Measurements from ENCODE around the gene KCNAB1.

KCNAB1 gene

DNA sequence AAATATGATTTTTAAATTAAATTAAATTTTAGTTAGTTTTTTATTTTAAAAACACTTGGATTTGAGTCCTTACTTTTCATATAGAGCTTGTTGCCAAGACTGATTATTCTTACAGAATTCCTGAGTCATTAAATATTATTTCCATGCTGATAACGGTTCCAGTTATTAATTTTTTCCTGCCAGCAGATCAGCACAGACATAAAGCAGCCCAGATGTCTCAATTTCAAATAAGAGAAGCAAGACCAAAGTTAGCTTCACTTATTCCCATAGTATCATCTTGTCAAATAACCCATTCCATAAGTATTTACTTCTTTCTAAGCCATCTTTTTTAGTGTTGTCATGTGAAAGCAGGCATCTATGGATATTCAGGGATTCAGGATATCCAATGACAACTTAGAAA lies 359.2 kb downstream of the KCNAB1 start:
- ATAC-seq: no peak
- TF ChIP-seq, protein P1, sequence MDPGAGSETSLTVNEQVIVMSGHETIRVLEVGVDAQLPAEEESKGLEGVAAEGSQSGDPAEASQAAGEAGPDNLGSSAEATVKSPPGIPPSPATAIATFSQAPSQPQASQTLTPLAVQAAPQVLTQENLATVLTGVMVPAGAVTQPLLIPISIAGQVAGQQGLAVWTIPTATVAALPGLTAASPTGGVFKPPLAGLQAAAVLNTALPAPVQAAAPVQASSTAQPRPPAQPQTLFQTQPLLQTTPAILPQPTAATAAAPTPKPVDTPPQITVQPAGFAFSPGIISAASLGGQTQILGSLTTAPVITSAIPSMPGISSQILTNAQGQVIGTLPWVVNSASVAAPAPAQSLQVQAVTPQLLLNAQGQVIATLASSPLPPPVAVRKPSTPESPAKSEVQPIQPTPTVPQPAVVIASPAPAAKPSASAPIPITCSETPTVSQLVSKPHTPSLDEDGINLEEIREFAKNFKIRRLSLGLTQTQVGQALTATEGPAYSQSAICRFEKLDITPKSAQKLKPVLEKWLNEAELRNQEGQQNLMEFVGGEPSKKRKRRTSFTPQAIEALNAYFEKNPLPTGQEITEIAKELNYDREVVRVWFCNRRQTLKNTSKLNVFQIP (CRISPR knock-in tag; IDR thresholded peaks at IDR 0.05; ENCODE audit: borderline replicate concordance, low read depth): no peak
- TF ChIP-seq ISL1 (CRISPR knock-in tag; IDR thresholded peaks at IDR 0.05): peak; percentile 35; the same call in 1 of the 2 replicates

DNA sequence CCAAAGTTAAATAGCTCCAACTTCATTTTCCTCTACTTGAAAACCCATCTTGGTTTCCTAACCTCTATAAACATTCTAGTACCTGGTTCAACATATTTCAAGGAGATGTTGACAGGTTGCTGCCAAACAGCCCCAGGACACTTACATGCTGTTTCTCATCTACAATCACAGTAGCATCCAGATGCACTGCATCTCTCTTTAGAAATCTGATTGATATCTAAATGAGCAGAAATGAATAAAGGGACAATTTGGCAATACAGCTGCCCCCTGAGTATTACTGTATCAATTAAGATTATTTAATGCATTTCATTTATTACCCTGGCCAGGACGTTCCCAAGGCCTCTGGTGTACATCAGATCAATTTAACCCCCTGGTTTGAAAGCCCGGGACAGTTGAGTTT lies 360.6 kb downstream of the KCNAB1 start:
- no peak for ATAC-seq
- TF ChIP-seq TOX (CRISPR knock-in tag; IDR thresholded peaks at IDR 0.05; ENCODE audit: borderline replicate concordance) (peak; percentile 36; the same call in 1 of the 2 replicates), TCF4 (CRISPR knock-in tag; IDR thresholded peaks at IDR 0.05; ENCODE audit: borderline replicate concordance) (peak; percentile 66; the same call in 1 of the 2 replicates), ESRRG (CRISPR knock-in tag; IDR thresholded peaks at IDR 0.05) (no peak), ZFP30 (CRISPR knock-in tag; IDR thresholded peaks at IDR 0.05) (no peak), ISL1 (CRISPR knock-in tag; IDR thresholded peaks at IDR 0.05) (peak; percentile 56), ZNF565 (CRISPR knock-in tag; conservative IDR thresholded peaks at IDR 0.05; ENCODE audit: low read depth) (no peak), OSR1 (CRISPR knock-in tag; IDR thresholded peaks at IDR 0.05) (no peak)
- TF ChIP-seq, protein P2, sequence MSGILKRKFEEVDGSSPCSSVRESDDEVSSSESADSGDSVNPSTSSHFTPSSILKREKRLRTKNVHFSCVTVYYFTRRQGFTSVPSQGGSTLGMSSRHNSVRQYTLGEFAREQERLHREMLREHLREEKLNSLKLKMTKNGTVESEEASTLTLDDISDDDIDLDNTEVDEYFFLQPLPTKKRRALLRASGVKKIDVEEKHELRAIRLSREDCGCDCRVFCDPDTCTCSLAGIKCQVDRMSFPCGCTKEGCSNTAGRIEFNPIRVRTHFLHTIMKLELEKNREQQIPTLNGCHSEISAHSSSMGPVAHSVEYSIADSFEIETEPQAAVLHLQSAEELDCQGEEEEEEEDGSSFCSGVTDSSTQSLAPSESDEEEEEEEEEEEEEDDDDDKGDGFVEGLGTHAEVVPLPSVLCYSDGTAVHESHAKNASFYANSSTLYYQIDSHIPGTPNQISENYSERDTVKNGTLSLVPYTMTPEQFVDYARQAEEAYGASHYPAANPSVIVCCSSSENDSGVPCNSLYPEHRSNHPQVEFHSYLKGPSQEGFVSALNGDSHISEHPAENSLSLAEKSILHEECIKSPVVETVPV (CRISPR knock-in tag; IDR thresholded peaks at IDR 0.05): 0 out of 2 replicates have a peak, but pooled peaks have one; percentile 43
- TF ChIP-seq, protein P3, sequence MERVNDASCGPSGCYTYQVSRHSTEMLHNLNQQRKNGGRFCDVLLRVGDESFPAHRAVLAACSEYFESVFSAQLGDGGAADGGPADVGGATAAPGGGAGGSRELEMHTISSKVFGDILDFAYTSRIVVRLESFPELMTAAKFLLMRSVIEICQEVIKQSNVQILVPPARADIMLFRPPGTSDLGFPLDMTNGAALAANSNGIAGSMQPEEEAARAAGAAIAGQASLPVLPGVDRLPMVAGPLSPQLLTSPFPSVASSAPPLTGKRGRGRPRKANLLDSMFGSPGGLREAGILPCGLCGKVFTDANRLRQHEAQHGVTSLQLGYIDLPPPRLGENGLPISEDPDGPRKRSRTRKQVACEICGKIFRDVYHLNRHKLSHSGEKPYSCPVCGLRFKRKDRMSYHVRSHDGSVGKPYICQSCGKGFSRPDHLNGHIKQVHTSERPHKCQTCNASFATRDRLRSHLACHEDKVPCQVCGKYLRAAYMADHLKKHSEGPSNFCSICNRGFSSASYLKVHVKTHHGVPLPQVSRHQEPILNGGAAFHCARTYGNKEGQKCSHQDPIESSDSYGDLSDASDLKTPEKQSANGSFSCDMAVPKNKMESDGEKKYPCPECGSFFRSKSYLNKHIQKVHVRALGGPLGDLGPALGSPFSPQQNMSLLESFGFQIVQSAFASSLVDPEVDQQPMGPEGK (CRISPR knock-in tag; IDR thresholded peaks at IDR 0.05; ENCODE audit: borderline replicate concordance): no peak
- TF ChIP-seq, protein P4, sequence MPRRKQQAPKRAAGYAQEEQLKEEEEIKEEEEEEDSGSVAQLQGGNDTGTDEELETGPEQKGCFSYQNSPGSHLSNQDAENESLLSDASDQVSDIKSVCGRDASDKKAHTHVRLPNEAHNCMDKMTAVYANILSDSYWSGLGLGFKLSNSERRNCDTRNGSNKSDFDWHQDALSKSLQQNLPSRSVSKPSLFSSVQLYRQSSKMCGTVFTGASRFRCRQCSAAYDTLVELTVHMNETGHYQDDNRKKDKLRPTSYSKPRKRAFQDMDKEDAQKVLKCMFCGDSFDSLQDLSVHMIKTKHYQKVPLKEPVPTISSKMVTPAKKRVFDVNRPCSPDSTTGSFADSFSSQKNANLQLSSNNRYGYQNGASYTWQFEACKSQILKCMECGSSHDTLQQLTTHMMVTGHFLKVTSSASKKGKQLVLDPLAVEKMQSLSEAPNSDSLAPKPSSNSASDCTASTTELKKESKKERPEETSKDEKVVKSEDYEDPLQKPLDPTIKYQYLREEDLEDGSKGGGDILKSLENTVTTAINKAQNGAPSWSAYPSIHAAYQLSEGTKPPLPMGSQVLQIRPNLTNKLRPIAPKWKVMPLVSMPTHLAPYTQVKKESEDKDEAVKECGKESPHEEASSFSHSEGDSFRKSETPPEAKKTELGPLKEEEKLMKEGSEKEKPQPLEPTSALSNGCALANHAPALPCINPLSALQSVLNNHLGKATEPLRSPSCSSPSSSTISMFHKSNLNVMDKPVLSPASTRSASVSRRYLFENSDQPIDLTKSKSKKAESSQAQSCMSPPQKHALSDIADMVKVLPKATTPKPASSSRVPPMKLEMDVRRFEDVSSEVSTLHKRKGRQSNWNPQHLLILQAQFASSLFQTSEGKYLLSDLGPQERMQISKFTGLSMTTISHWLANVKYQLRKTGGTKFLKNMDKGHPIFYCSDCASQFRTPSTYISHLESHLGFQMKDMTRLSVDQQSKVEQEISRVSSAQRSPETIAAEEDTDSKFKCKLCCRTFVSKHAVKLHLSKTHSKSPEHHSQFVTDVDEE (CRISPR knock-in tag; IDR thresholded peaks at IDR 0.05): no peak

DNA sequence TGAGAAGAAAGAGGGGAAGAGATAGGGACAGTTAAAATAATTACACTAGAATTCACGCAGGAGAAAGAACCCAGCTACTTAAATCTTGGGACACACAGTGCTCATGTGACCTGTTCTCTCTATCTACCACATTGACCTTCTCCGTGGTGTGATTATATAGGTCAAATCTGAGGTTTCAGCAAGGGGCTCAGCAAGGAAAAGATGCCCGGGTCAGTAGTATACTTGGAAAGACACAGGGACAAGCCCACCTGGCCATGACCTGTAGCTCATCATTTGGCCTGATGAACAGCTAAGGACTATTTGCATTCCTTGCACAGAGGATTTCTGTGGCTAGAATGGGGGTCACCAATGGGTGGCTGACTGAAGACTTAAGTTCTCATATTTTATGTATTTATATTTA lies 362.6 kb downstream of the KCNAB1 start:
- peak; percentile 9 for ATAC-seq
- TF ChIP-seq ZFP30 (CRISPR knock-in tag; IDR thresholded peaks at IDR 0.05) (no peak), BACH2 (CRISPR knock-in tag; IDR thresholded peaks at IDR 0.05; ENCODE audit: borderline replicate concordance) (no peak), SNAI2 (CRISPR knock-in tag; IDR thresholded peaks at IDR 0.05) (no peak), ZC3H10 (CRISPR knock-in tag; IDR thresholded peaks at IDR 0.05) (no peak), GLIS3 (CRISPR knock-in tag; IDR thresholded peaks at IDR 0.05) (no peak), ZNF70 (CRISPR knock-in tag; IDR thresholded peaks at IDR 0.05) (no peak)
- TF ChIP-seq, protein P5, sequence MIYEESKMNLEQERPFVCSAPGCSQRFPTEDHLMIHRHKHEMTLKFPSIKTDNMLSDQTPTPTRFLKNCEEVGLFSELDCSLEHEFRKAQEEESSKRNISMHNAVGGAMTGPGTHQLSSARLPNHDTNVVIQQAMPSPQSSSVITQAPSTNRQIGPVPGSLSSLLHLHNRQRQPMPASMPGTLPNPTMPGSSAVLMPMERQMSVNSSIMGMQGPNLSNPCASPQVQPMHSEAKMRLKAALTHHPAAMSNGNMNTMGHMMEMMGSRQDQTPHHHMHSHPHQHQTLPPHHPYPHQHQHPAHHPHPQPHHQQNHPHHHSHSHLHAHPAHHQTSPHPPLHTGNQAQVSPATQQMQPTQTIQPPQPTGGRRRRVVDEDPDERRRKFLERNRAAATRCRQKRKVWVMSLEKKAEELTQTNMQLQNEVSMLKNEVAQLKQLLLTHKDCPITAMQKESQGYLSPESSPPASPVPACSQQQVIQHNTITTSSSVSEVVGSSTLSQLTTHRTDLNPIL (CRISPR knock-in tag; IDR thresholded peaks at IDR 0.05; ENCODE audit: low read depth): no peak

DNA sequence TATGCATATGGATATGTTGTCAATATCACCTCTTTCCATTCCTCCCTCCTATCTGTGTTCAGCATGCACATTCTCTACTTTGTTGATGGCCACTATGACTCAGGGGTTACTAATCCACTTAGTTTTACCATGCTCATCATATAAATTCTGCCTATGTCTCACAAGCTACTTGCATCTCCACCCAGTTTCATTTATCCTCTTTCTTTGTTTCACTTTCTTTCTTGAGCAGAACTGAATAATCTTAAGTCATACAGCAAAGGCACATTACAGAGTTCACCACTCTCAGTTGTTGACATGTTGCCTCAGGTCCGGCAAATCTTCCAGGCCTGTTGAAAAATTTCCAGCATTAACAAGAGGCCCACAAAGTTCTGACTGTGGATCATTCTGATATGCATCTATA lies 363.0 kb downstream of the KCNAB1 start:
- TF ChIP-seq ISL1 (CRISPR knock-in tag; IDR thresholded peaks at IDR 0.05) (peak; percentile 28; the same call in 1 of the 2 replicates), RARB (CRISPR knock-in tag; IDR thresholded peaks at IDR 0.05) (no peak)
- peak; percentile 81 for ATAC-seq
